ENCODE measurements around the gene ACP1.

- TF ChIP-seq CTCF (IDR thresholded peaks at IDR 0.05) (no peak), POLR2A (IDR thresholded peaks at IDR 0.05) (no peak)
These were observed 5.8 kb upstream of the ACP1 start for GRCh38 chr2:258933-259332.

Data from heart left ventricle (tissue), 13 donors.